Stimulated activated CD4-positive, alpha-beta T cell treated with anti-CD3 and anti-CD28 coated beads, TNF-alpha, amount 100 ng/mL, for 24 hours (primary cell): Measurements from ENCODE around the gene ZNF831.

Source experiments
- DNase-seq, 3 experiments: peaks; one replicate each; pipeline ENCODE4 v3.0.0-alpha.2; 2020; ENCODE audit warnings: low read depth in 3 of 3

Gene ZNF831

DNA sequence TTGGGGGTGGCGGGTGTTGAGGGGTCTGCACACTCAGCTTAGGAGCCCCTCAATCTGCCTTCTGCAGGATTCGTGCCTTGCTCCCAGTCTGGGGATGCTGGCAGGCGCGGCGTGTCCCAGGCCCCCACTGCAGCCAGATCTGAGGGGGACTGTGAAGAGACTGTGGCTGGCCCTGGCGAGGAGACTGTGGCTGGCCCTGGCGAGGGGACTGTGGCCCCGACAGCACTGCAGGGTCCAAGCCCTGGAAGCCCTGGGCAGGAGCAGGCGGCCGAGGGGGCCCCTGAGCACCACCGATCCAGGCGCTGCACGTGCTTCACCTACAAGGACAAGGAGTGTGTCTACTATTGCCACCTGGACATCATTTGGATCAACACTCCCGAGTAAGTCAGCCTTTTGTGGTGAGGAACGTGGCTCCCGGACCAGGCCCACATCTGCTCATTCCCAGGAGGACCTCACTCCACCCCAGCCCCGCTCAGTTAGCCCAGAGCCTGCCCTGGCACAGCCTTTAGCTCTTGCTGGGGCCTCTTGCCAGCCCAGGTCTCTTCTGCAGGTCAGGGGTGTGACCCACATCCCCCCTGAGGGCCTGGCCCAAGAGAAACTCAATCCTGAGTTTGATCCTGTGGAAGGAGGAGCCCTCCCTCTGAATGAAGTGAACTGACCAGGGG is 137.9 kb downstream of the ZNF831 start:
- DNase-seq: no peak

DNA sequence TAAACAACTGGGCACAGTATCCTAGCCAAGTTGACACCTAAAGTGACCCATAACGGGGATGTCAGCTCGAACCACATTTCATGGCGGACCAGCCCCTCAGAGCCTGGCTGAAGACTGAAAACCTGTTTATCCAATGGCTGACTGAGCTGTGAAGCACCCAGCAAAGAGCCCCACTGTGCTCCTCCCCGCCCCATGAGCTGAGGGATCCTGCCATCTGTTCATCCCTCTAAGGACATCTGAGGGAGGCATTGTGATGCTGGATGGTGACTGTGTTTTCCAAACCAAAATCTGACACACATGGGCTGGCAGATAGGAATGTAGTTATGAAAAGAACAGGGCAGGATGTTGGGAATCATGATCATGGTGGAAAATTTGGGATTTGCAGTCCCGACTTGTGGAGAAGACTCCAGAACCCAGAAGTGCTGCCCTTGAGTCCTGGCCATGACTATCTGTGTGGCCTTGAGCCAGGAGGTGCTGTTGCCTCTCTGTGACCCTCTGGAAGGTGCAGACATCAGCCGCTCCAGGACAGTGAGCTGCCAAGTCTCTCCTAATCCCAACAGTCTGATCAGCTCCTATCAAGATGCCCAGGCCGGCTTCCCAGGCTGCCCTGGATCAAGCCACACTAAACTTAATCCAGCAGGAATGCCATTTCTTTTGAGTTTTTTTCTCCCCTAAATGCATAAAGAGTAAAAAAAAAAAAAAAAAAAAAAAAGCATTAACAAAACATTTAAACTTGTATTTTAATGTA is 142.5 kb downstream of the ZNF831 start:
- DNase-seq: no peak

DNA sequence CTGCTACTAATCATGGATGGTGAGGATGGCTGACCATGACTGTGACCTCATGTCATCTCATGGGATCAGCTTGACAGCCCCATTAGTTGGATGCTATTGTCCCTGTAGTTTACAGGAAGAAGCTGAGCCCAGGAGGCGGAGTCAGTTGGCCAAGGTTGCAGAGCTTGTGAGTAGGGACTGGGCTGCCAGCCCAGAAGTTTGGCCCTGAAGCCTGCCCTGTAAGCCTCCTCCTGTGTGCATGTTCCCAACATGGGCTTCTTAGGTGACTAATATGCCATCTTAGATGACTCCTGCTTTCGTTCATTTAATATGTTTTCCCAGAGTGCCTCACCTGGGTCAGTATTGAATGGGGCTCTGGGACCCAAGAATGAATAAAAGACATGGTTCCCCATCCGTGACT is 143.6 kb downstream of the ZNF831 start:
- DNase-seq: no peak
